Panc1 (cell line): ENCODE measurements around the gene ST3GAL4. TPM values are rescaled to one million over a fixed set of nuclear protein-coding genes. Genes with fewer than 3 reads are reported as not detected.
A peak's percentile ranks its signal among the peaks of the same experiment; 100 is the strongest.

Experiments used
- ATAC-seq: fragments of 200-7000 bp; cut with Tn5 transposase; 2 replicates; pipeline ENCODE4 v1.9.1; 2020; ENCODE audit warnings: mild to moderate bottlenecking, moderate library complexity
- BruUV-seq: library from RNA; stranded (reverse); fragments of 400-500 nt; replicated peaks from 2 replicates; lab custom pipeline; 2021; lab: Mats Ljungman, UMichigan
- CTCF ChIA-PET: fragments of 300-600 bp; sonication (Branson Sonifier 250); formaldehyde crosslinking; loops from one replicate; lab custom pipeline; 2022; ENCODE audit warnings: antibody characterized with exemption; lab: Charles Lee
- POLR2A ChIA-PET: fragments of 300-600 bp; sonication (Branson Sonifier 250); formaldehyde crosslinking; loops from one replicate; lab custom pipeline; 2022; ENCODE audit warnings: antibody characterized with exemption; lab: Charles Lee
- DNase-seq: peaks from one replicate; pipeline ENCODE4 v3.0.0-alpha.2; 2010; ENCODE audit warnings: low read depth, low spot score
- H3K27ac ChIP-seq: 2 replicates; pipeline ENCODE4 v1.5.1; 2011; ENCODE audit warnings: mild to moderate bottlenecking, low read length, inconsistent platforms
- H3K27me3 ChIP-seq: fragments of 200-500 bp; sonication (Bioruptor generic); 2 replicates; pipeline ENCODE4 v1.6.0; 2014; ENCODE audit warnings: low read length, inconsistent platforms; ENCODE audit not compliant: control insufficient read depth, insufficient read depth
- H3K36me3 ChIP-seq: fragments of 200-500 bp; sonication (Bioruptor generic); 2 replicates; pipeline ENCODE4 v1.5.1; 2014; ENCODE audit warnings: inconsistent platforms, mild to moderate bottlenecking, low read length, moderate library complexity; ENCODE audit not compliant: control insufficient read depth, insufficient read depth
- H3K4me1 ChIP-seq: 2 replicates; pipeline ENCODE4 v1.5.1; 2011; ENCODE audit warnings: inconsistent platforms, mild to moderate bottlenecking, low read length, moderate library complexity; ENCODE audit not compliant: control insufficient read depth, insufficient read depth
- H3K4me3 ChIP-seq, 2 experiments: 2 replicates each; pipeline ENCODE4 v1.5.1; 2011 to 2012; ENCODE audit warnings: low read depth in 2 of 2, low read length in 2 of 2, mild to moderate bottlenecking in 2 of 2, inconsistent platforms in 1 of 2, moderate library complexity in 1 of 2
- H3K9me3 ChIP-seq: fragments of 200-500 bp; sonication (Bioruptor generic); 2 replicates; pipeline ENCODE4 v1.5.1; 2014; ENCODE audit warnings: low read depth, mild to moderate bottlenecking, inconsistent platforms, low read length, moderate library complexity; ENCODE audit not compliant: control insufficient read depth, insufficient read depth
- CTCF ChIP-seq: fragments of 450-650 bp; IDR thresholded peaks from 2 replicates; pipeline ENCODE4 v1.5.1; 2017; ENCODE audit warnings: mild to moderate bottlenecking
- POLR2AphosphoS5 ChIP-seq: IDR thresholded peaks from 2 replicates; pipeline ENCODE4 v1.6.1; 2012; ENCODE audit warnings: mild to moderate bottlenecking, low read depth, low read length, moderate library complexity
- REST ChIP-seq, 2 experiments: IDR thresholded peaks; 2 replicates each; pipeline ENCODE4 v1.6.1; 2011 to 2012; ENCODE audit warnings: low read depth in 2 of 2, control low read depth in 1 of 2, low read length in 1 of 2, mild to moderate bottlenecking in 1 of 2, moderate library complexity in 1 of 2; ENCODE audit not compliant: insufficient read depth in 1 of 2
- SIN3A ChIP-seq: IDR thresholded peaks from 2 replicates; pipeline ENCODE4 v1.6.1; 2012; ENCODE audit warnings: low read depth, mild to moderate bottlenecking, low read length, moderate library complexity, borderline replicate concordance; ENCODE audit not compliant: insufficient read depth
- TCF7L2 ChIP-seq: IDR thresholded peaks from 2 replicates; pipeline ENCODE4 v1.6.1; 2011; ENCODE audit warnings: mild to moderate bottlenecking, low read depth, low read length, inconsistent platforms
- in situ Hi-C: cut with HindIII; loops from 2 replicates; pipeline ENCODE4 v1.10.0; 2016; ENCODE audit warnings: low sequenced_read_pairs, low pct_unique_long_range_greater_than_20kb
- intact Hi-C: fragments of 100-400 bp; cut with micrococcal nuclease; formaldehyde crosslinking; loops from one replicate; pipeline ENCODE4 v1.10.0; 2022; ENCODE audit not compliant: unreplicated experiment
- total RNA-seq: library from RNA; stranded (reverse); gene quantifications from one replicate; pipeline ENCODE4 v1.2.1, GENCODE V29; 2021; ENCODE audit not compliant: unreplicated experiment

Gene ST3GAL4
- total RNA-seq, 1 experiment from 2014 or later, result 56.6 TPM

- Histone ChIP-seq H3K27me3 (no peaks in the 10 kb centered on the region), H3K4me3 (peak overlapping the region in 1 of 2 experiments; percentile 12; a peak in 1 of 4 replicates), H3K27ac (no peak overlapping the region), H3K36me3 (no peaks in the 10 kb centered on the region), H3K9me3 (no peaks in the 10 kb centered on the region), H3K4me1 (peaks cover 4% of the 10 kb centered on the region; the same call in 1 of the 2 replicates)
- TF ChIP-seq CTCF (peak; percentile 96), SIN3A (no peak)
- BruUV-seq, result no TSS peak
- POLR2A ChIA-PET, result no interaction called here
- in situ Hi-C loops (no loop called here), intact Hi-C loops (loop anchor here (2.0 to 10.0 kb wide), 4 partner anchors 154 to 1716 kb away; no protein-coding TSS in a partner anchor)
- DNase-seq (peak; percentile 46), ATAC-seq (peak; percentile 89)
- CTCF ChIA-PET, result interaction anchor here (0.5 to 1.0 kb wide), 4 partner anchors 26 to 44 kb away, joined by 3 to 17 read pairs (median 8); no protein-coding TSS in a partner anchor
These were observed 85.5 kb downstream of the ST3GAL4 start for GRCh38 chr11:126440792-126441514.

DNA sequence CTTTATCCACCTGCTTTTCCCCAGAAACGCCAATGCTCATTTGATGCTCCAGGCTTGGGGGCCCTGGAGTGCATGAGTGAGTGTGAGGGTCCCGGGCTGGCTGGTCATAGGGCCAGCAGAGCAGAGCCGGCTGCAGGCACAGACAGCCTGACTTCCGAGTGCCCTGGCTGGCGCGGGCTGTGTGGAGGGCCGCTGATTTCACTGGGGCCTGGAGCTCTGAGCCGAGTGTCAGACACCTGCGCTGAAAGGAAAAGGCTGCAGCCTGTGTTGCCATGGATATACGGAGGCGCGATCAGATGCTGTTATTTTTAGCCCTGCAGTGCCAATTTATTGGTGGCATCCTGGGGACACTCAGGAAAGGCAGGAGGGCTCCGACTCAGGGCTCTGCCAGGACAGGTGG is 87.6 kb downstream of the ST3GAL4 start:
- intact Hi-C loops (loop anchor here (5.0 to 10.0 kb wide), 3 partner anchors 152 to 1714 kb away; no protein-coding TSS in a partner anchor), in situ Hi-C loops (no loop called here)
- ATAC-seq (no peak), DNase-seq (no peak)
- H3K4me1 ChIP-seq, result peaks cover 4% of the 10 kb centered on the region; the same call in 1 of the 2 replicates
- CTCF ChIA-PET, result interaction anchor here (0.9 kb wide), 1 partner anchor 38 kb away, joined by 6 read pairs; no protein-coding TSS in a partner anchor
- H3K27ac ChIP-seq, result no peak overlapping the region
- POLR2A ChIA-PET, result no interaction called here
- no peaks in the 10 kb centered on the region for H3K36me3 ChIP-seq
- BruUV-seq, result no TSS peak
- H3K9me3 ChIP-seq, result no peaks in the 10 kb centered on the region
- TF ChIP-seq REST (IDR thresholded peaks at IDR 0.05; ENCODE audit: insufficient read depth in 1 of 2, low read depth in 2 of 2, low read length in 1 of 2), result no peak
- TF ChIP-seq SIN3A, result no peak
- no peak for TF ChIP-seq TCF7L2
- no peak for TF ChIP-seq CTCF
- no peak for TF ChIP-seq POLR2AphosphoS5
- H3K4me3 ChIP-seq, result no peak overlapping the region
- H3K27me3 ChIP-seq, result no peaks in the 10 kb centered on the region
